Breast epithelium (tissue), 4 donors: ENCODE results near the gene LYAR. TPM values are rescaled to one million over a fixed set of nuclear protein-coding genes. Genes with fewer than 3 reads are reported as not detected.

Source experiments
- DNase-seq, 2 donors: peaks; one replicate each; pipeline ENCODE4 v3.0.0-alpha.2; 2019; ENCODE audit warnings: low spot score in 2 of 2
- H3K27ac ChIP-seq, 2 donors: fragments of 200-600 bp; sonication (generic) in 1 of 2; one replicate each; pipeline ENCODE4 v1.5.1; 2016 to 2019; ENCODE audit warnings: mild to moderate bottlenecking in 1 of 2
- H3K27me3 ChIP-seq, 2 donors: fragments of 200-600 bp; sonication (generic) in 1 of 2; one replicate each; pipeline versions ENCODE4 v1.5.1 to v1.6.0; 2017 to 2019; ENCODE audit warnings: control low read depth in 1 of 2, mild to moderate bottlenecking in 1 of 2
- H3K36me3 ChIP-seq: fragments of 200-600 bp; one replicate; pipeline ENCODE4 v1.5.1; 2019
- H3K4me1 ChIP-seq, 2 donors: fragments of 200-600 bp; sonication (generic); one replicate each; pipeline ENCODE4 v1.5.1; 2016 to 2019; ENCODE audit warnings: control low read depth in 1 of 2
- H3K4me3 ChIP-seq, 3 donors: fragments of 200-600 bp; sonication (generic); 1 replicate in 2 of 3; 2 replicates in 1 of 3; pipeline ENCODE4 v1.5.1; 2016 to 2019; ENCODE audit warnings: mild to moderate bottlenecking in 3 of 3, moderate library complexity in 2 of 3
- H3K9me3 ChIP-seq, 2 donors: fragments of 200-600 bp; sonication (generic) in 1 of 2; one replicate each; pipeline ENCODE4 v1.5.1; 2016 to 2019; ENCODE audit warnings: control low read depth in 1 of 2
- POLR2A ChIP-seq: fragments of 450-650 bp; IDR thresholded peaks from one replicate; pipeline ENCODE4 v1.6.1; 2016; ENCODE audit warnings: antibody characterized with exemption, mild to moderate bottlenecking, moderate library complexity
- POLR2AphosphoS5 ChIP-seq, 3 donors: sonication (generic); formaldehyde crosslinking; IDR thresholded peaks; one replicate each; pipeline ENCODE4 v1.6.1; 2017; ENCODE audit warnings: antibody characterized with exemption in 3 of 3
- intact Hi-C: fragments of 100-400 bp; cut with DNase I; formaldehyde crosslinking; loops from one replicate; pipeline ENCODE4 v1.15.1; 2023; ENCODE audit warnings: low total_unique reads
- total RNA-seq, 3 donors: library from RNA; depleted of rRNA; stranded (reverse); fragments of >200 nt; gene quantifications; one replicate each; pipeline ENCODE4 v1.1.0, GENCODE V29; 2016
- TF ChIP-seq, protein P1 (sequence below), 3 donors: fragments of 450-650 bp; IDR thresholded peaks; one replicate each; pipeline ENCODE4 v1.5.1; 2016 to 2017; ENCODE audit warnings: antibody characterized with exemption in 3 of 3, mild to moderate bottlenecking in 3 of 3, moderate library complexity in 3 of 3

Gene LYAR
- total RNA-seq, 3 donors from 2014 or later: 11.9 to 17.3 (median 15.1) TPM

DNA sequence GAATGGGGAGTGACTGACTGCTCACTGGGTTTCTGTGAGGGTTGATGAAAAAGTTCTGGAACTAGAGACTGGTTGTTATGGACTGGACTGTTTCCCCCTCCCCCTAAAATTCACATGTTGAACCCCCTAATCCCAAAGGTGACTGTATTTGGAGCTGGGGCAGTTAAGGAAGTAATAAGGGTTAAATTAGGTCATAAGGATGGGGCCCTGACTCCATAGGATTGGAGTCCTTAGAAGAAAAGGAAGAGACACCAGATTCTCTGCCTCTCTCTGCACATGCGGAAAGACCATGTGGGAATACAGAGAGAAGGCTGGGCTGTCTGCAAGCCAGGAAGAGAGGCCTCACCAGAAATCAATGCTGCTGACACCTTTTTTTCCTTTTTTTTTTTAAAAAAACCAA, 38.3 kb upstream of the LYAR start:
- Histone ChIP-seq H3K27ac (no peak overlapping the region), H3K36me3 (no peaks in the 10 kb centered on the region), H3K4me1 (no peaks in the 10 kb centered on the region), H3K9me3 (no peaks in the 10 kb centered on the region), H3K4me3 (no peak overlapping the region), H3K27me3 (no peaks in the 10 kb centered on the region)
- TF ChIP-seq POLR2A (no peak), POLR2AphosphoS5 (IDR thresholded peaks at IDR 0.05) (no peak)
- TF ChIP-seq, protein P1, sequence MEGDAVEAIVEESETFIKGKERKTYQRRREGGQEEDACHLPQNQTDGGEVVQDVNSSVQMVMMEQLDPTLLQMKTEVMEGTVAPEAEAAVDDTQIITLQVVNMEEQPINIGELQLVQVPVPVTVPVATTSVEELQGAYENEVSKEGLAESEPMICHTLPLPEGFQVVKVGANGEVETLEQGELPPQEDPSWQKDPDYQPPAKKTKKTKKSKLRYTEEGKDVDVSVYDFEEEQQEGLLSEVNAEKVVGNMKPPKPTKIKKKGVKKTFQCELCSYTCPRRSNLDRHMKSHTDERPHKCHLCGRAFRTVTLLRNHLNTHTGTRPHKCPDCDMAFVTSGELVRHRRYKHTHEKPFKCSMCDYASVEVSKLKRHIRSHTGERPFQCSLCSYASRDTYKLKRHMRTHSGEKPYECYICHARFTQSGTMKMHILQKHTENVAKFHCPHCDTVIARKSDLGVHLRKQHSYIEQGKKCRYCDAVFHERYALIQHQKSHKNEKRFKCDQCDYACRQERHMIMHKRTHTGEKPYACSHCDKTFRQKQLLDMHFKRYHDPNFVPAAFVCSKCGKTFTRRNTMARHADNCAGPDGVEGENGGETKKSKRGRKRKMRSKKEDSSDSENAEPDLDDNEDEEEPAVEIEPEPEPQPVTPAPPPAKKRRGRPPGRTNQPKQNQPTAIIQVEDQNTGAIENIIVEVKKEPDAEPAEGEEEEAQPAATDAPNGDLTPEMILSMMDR (IDR thresholded peaks at IDR 0.05): no peak
- no peak for DNase-seq
- intact Hi-C loops: loop anchor here (5.0 kb wide), 1 partner anchor 1644 kb away; no protein-coding TSS in a partner anchor

DNA sequence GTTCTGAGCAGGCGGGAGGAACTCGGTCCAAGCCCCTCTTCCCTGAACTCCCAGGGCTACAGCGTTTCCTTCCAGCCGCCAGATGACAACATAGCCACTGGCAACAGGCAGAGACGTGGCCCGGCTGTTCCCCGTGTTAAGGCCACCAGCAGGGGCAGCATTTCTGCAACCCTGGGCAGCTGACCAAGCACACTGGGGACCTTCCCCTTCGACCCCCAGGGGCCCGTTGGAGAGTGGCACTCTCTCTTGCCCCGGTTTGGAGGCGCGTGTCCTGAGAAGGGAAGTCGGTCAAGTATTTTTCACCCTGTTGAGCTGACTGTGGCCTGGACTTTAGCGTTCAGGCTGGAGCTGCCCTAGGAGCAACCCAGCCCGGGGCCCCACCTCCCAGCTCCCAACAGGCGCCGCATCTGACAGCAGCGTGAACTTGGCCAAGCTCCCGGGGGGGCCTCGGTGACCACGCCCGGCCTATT, 37.7 kb upstream of the LYAR start:
- intact Hi-C loops: loop anchor here (2.0 to 5.0 kb wide), 2 partner anchors 75 to 1645 kb away; no protein-coding TSS in a partner anchor
- Histone ChIP-seq H3K27ac (no peak overlapping the region), H3K36me3 (no peaks in the 10 kb centered on the region), H3K4me3 (no peak overlapping the region), H3K4me1 (no peaks in the 10 kb centered on the region), H3K27me3 (no peaks in the 10 kb centered on the region), H3K9me3 (no peaks in the 10 kb centered on the region)
- DNase-seq: peak in 1 of 2 donors; percentile 20
- TF ChIP-seq, protein P1 (IDR thresholded peaks at IDR 0.05): no peak
- TF ChIP-seq POLR2A (no peak), POLR2AphosphoS5 (IDR thresholded peaks at IDR 0.05) (no peak)

DNA sequence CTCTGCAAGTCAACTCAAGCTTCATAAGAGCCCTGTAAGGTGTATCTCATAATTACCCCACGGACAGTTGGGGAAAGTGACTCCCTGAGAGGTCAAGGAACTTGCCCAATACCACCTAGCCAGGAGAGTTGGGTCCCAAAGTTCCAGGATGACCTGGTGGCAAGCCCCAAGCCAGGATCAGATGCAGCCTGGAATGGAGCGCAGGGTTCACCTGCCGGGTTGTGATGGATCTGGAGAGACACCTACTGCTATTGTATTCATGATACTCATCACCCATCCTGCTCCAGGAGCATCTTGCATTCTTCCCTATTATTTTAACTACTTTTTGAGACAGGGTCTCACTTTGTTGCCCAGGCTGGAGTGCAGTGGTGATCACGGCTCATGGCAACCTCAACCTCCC, 36.2 kb upstream of the LYAR start:
- no peaks in the 10 kb centered on the region for H3K27me3 ChIP-seq
- H3K4me3 ChIP-seq: no peak overlapping the region
- H3K27ac ChIP-seq: no peak overlapping the region
- TF ChIP-seq POLR2A: no peak
- no peak for TF ChIP-seq POLR2AphosphoS5 (IDR thresholded peaks at IDR 0.05)
- TF ChIP-seq, protein P1 (IDR thresholded peaks at IDR 0.05): no peak
- intact Hi-C loops: loop anchor here (2.0 to 5.0 kb wide), 2 partner anchors 77 to 1646 kb away; no protein-coding TSS in a partner anchor
- H3K9me3 ChIP-seq: no peaks in the 10 kb centered on the region
- H3K4me1 ChIP-seq: no peaks in the 10 kb centered on the region
- DNase-seq: no peak
- H3K36me3 ChIP-seq: no peaks in the 10 kb centered on the region

DNA sequence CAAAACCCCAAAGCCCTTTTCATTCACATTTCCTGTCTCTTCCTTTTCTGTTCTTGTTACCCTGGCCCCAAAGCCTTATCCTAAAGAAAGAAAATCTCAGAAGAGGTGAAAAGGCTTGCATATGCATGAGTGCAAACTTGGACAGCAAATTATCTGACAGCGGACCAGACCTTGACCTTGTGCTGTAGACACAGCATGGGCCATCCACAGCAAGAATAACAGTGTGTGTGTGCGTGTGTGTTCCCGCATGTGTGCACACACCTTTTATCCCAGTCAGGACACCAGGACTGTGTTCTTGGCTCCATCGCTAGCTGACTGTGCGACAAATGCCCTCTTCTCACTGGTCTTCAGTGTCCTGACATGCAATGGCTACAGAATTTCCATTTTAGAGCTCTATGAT, 35.4 kb upstream of the LYAR start:
- Histone ChIP-seq H3K4me1 (no peaks in the 10 kb centered on the region), H3K36me3 (no peaks in the 10 kb centered on the region), H3K27me3 (no peaks in the 10 kb centered on the region), H3K27ac (no peak overlapping the region), H3K4me3 (no peak overlapping the region), H3K9me3 (no peaks in the 10 kb centered on the region)
- intact Hi-C loops: loop anchor here (5.0 kb wide), 1 partner anchor 1647 kb away; no protein-coding TSS in a partner anchor
- TF ChIP-seq POLR2AphosphoS5 (IDR thresholded peaks at IDR 0.05) (no peak), POLR2A (no peak)
- TF ChIP-seq, protein P1 (IDR thresholded peaks at IDR 0.05): no peak
- no peak for DNase-seq

DNA sequence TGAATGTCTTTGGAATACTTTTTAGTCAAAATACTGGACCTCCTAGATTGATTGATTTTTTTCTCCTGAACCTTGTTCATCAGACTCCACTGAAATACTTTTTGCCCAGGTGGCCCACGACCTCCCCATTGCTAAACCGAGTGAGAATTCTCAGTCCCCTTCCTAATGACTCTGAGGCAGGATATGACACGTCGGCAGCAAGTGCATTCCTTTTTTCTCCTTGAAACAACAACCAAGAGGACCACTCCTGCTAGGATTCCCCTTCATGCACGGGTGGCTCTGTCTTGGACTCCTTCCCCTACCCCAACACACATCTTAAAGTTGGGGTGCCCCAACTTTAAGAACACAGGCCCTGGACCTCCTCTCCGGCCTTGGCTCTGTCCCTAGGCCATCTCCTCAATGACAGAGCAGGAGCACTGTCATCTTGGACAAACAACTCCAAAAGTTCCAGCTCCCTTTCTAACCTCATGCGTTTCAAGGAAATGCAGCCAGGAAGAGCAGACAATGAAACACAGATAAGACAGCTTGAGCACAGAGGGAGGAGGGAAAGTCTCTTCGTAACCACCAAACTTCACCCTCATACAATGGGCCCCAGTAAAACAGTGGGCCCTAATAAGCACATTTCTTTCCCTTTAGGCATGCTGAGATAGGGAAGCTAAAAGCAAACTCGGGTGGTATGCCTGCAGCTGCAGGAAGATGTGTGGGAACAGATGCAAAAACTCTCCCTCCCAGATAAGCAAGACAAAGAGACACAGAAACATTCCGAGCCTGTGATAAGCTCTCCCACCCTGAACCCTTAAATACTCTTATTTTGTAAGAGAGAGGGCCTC, 34.0 kb upstream of the LYAR start:
- H3K27me3 ChIP-seq: no peaks in the 10 kb centered on the region
- no peak overlapping the region for H3K4me3 ChIP-seq
- DNase-seq: no peak
- no peak overlapping the region for H3K27ac ChIP-seq
- H3K9me3 ChIP-seq: no peaks in the 10 kb centered on the region
- intact Hi-C loops: no loop called here
- no peaks in the 10 kb centered on the region for H3K36me3 ChIP-seq
- TF ChIP-seq, protein P1 (IDR thresholded peaks at IDR 0.05): no peak
- TF ChIP-seq POLR2A (no peak), POLR2AphosphoS5 (IDR thresholded peaks at IDR 0.05) (no peak)
- no peaks in the 10 kb centered on the region for H3K4me1 ChIP-seq
